OCI-LY7 (cell line): ENCODE results near the gene TMEM35A. TPM values are rescaled to one million over a fixed set of nuclear protein-coding genes. Genes with fewer than 3 reads are reported as not detected.

Source experiments
- Bru-seq: library from RNA; stranded (reverse); fragments of 400-500 nt; gene quantifications from one replicate; lab custom pipeline; 2021; lab: Mats Ljungman, UMichigan
- BruChase-seq, 2 experiments: library from RNA; stranded (reverse); fragments of 400-500 nt; gene quantifications; one replicate each; lab custom pipeline; 2021; lab: Mats Ljungman, UMichigan
- BruUV-seq: library from RNA; stranded (reverse); fragments of 400-500 nt; replicated peaks from 2 replicates; lab custom pipeline; 2021; lab: Mats Ljungman, UMichigan
- CTCF ChIA-PET: fragments of 300-600 bp; sonication (Branson Sonifier 250); formaldehyde crosslinking; loops from one replicate; lab custom pipeline; 2022; ENCODE audit warnings: antibody characterized with exemption; ENCODE audit not compliant: unreplicated experiment; lab: Charles Lee
- POLR2A ChIA-PET: fragments of 300-600 bp; sonication (Branson Sonifier 250); formaldehyde crosslinking; loops from one replicate; lab custom pipeline; 2022; ENCODE audit warnings: antibody characterized with exemption; lab: Charles Lee
- DNase-seq: peaks from one replicate; pipeline ENCODE4 v3.0.0-alpha.2; 2015; ENCODE audit warnings: low spot score
- H2AFZ ChIP-seq: fragments of 200-600 bp; sonication (generic), shearing (Covaris generic); 2 replicates; pipeline ENCODE4 v1.6.1; 2014; ENCODE audit warnings: mild to moderate bottlenecking, antibody characterized with exemption, low read length, moderate library complexity
- H3K27ac ChIP-seq: fragments of 200-600 bp; sonication (generic); 2 replicates; pipeline ENCODE4 v1.5.1; 2014; ENCODE audit warnings: mixed run types, low read depth, mild to moderate bottlenecking, moderate library complexity, low read length, inconsistent platforms; ENCODE audit not compliant: poor library complexity, severe bottlenecking
- H3K36me3 ChIP-seq: fragments of 200-600 bp; sonication (generic); 2 replicates; pipeline ENCODE4 v1.6.1; 2014; ENCODE audit warnings: mild to moderate bottlenecking, antibody characterized with exemption, low read length, moderate library complexity, mixed read lengths; ENCODE audit not compliant: insufficient read depth
- H3K4me1 ChIP-seq: fragments of 200-600 bp; sonication (generic); 2 replicates; pipeline ENCODE4 v1.5.1; 2014; ENCODE audit warnings: mild to moderate bottlenecking, low read length; ENCODE audit not compliant: insufficient read depth, poor library complexity, severe bottlenecking
- H3K4me2 ChIP-seq: fragments of 200-600 bp; sonication (generic); 2 replicates; pipeline ENCODE4 v1.6.1; 2014; ENCODE audit warnings: mild to moderate bottlenecking, low read length
- H3K4me3 ChIP-seq: fragments of 200-600 bp; sonication (generic); 2 replicates; pipeline ENCODE4 v1.5.1; 2014; ENCODE audit warnings: mild to moderate bottlenecking, low read depth, low read length; ENCODE audit not compliant: poor library complexity, severe bottlenecking
- H3K79me2 ChIP-seq: fragments of 200-600 bp; sonication (generic); 2 replicates; pipeline ENCODE4 v1.6.1; 2016; ENCODE audit warnings: low read depth, mild to moderate bottlenecking, low read length, moderate library complexity, mixed read lengths; ENCODE audit not compliant: insufficient read depth
- H3K9me2 ChIP-seq: fragments of 200-600 bp; sonication (generic); 2 replicates; pipeline ENCODE4 v1.6.1; 2016; ENCODE audit warnings: mild to moderate bottlenecking, low read length, mixed read lengths; ENCODE audit not compliant: insufficient read depth
- H3K9me3 ChIP-seq: fragments of 200-600 bp; sonication (generic); 2 replicates; pipeline ENCODE4 v1.6.1; 2014; ENCODE audit warnings: mild to moderate bottlenecking, mixed run types, low read length, mixed read lengths
- H4K20me1 ChIP-seq: fragments of 200-600 bp; sonication (generic); 2 replicates; pipeline ENCODE4 v1.6.1; 2014; ENCODE audit warnings: mild to moderate bottlenecking, antibody characterized with exemption, low read length, moderate library complexity, mixed read lengths; ENCODE audit not compliant: insufficient read depth
- CTCF ChIP-seq: fragments of 200-600 bp; sonication (generic); conservative IDR thresholded peaks from 2 replicates; pipeline ENCODE4 v1.5.1; 2014; ENCODE audit warnings: mild to moderate bottlenecking, antibody characterized with exemption, low read length, moderate library complexity, mixed read lengths
- EZH2phosphoT487 ChIP-seq: fragments of 200-600 bp; sonication (generic); IDR thresholded peaks from 2 replicates; pipeline ENCODE4 v1.6.1; 2018; ENCODE audit warnings: low read depth, borderline replicate concordance, mild to moderate bottlenecking, mixed run types, antibody characterized with exemption, low read length, moderate library complexity, mixed read lengths
- intact Hi-C: fragments of 100-400 bp; cut with micrococcal nuclease; formaldehyde crosslinking; loops from one replicate; pipeline ENCODE4 v1.10.0; 2022; ENCODE audit not compliant: unreplicated experiment
- long read RNA-seq: library from polyadenylated mRNA; stranded (forward); transcript quantifications from one replicate; pipeline ENCODE4 v2.0.0, GENCODE V29; 2022
- total RNA-seq, 2 experiments: library from RNA; depleted of rRNA in 1 of 2; stranded (reverse); fragments of >200 nt in 1 of 2; shearing (Covaris generic) in 1 of 2; gene quantifications; 2 replicates each; pipeline ENCODE4 v1.2.3, GENCODE V29; 2014 to 2022

Gene TMEM35A
- not detected in 2 replicates for total RNA-seq (2014; rRNA removed; shearing (Covaris generic))
- total RNA-seq (2022), result not detected in 2 replicates
- not detected for Bru-seq, nascent RNA
- not detected for BruChase-seq, experiment 1, labeled RNA remaining after a 6-hour chase
- BruChase-seq, experiment 2, labeled RNA remaining after a 2-hour chase, result not detected
- long read RNA-seq, result 0 reads

- no peak within 1 kb of the TSS for H3K4me2 ChIP-seq
- TF ChIP-seq EZH2phosphoT487, result no peak
- H3K9me2 ChIP-seq, result no peaks in the 10 kb centered on the region
- H3K36me3 ChIP-seq, result no peaks in the 10 kb centered on the region
- no peak within 1 kb of the TSS for H2AFZ ChIP-seq
- no peak within 1 kb of the TSS for H3K27ac ChIP-seq
- no peaks in the 10 kb centered on the region for H3K79me2 ChIP-seq
- CTCF ChIA-PET, result no interaction called here
- H3K4me3 ChIP-seq, result no peak within 1 kb of the TSS
- H3K4me1 ChIP-seq, result no peaks in the 10 kb centered on the region
- no TSS peak for BruUV-seq
- no peaks in the 10 kb centered on the region for H4K20me1 ChIP-seq
- DNase-seq, result no peak
- intact Hi-C loops, result no loop called here
- H3K9me3 ChIP-seq, result no peaks in the 10 kb centered on the region
- POLR2A ChIA-PET, result interaction anchor here (0.6 kb wide), 1 partner anchor 48 kb away, joined by 3 read pairs; no protein-coding TSS in a partner anchor
Measured at GRCh38 chrX:101078716-101079598, at the start of gene TMEM35A. TSS of gene TMEM35A (plus strand) at chrX:101078879. CDS start at chrX:101079003, 124 bp downstream.

GRCh38 chrX:101029665-101030064 is 49.0 kb upstream of the TMEM35A start:
- intact Hi-C loops, result no loop called here
- no peaks in the 10 kb centered on the region for H3K4me1 ChIP-seq
- ChIA-PET POLR2A (no interaction called here), CTCF (no interaction called here)
- no peak for DNase-seq
- TF ChIP-seq EZH2phosphoT487 (no peak), CTCF (no peak)
- no peak overlapping the region for H3K27ac ChIP-seq
- H3K79me2 ChIP-seq, result no peaks in the 10 kb centered on the region
- H3K4me2 ChIP-seq, result no peak overlapping the region
- peaks cover 25% of the 10 kb centered on the region for H3K36me3 ChIP-seq
- H3K4me3 ChIP-seq, result no peak overlapping the region
- no TSS peak for BruUV-seq
- no peaks in the 10 kb centered on the region for H4K20me1 ChIP-seq
- H2AFZ ChIP-seq, result no peak overlapping the region
- no peaks in the 10 kb centered on the region for H3K9me3 ChIP-seq
- no peaks in the 10 kb centered on the region for H3K9me2 ChIP-seq

- Histone ChIP-seq H3K36me3 (peaks cover 59% of the 10 kb centered on the region), H3K4me1 (no peaks in the 10 kb centered on the region), H3K27ac (no peak overlapping the region), H3K9me2 (no peaks in the 10 kb centered on the region), H4K20me1 (no peaks in the 10 kb centered on the region), H3K79me2 (no peaks in the 10 kb centered on the region), H3K4me2 (no peak overlapping the region), H3K4me3 (no peak overlapping the region), H2AFZ (no peak overlapping the region), H3K9me3 (no peaks in the 10 kb centered on the region)
- intact Hi-C loops, result no loop called here
- BruUV-seq, result no TSS peak
- DNase-seq, result no peak
- TF ChIP-seq EZH2phosphoT487 (no peak), CTCF (no peak)
- POLR2A ChIA-PET, result no interaction called here
- CTCF ChIA-PET, result no interaction called here
Measured at GRCh38 chrX:101037231-101037630, 41.4 kb upstream of the TMEM35A start.
